Adrenal gland (tissue), 12 donors: ENCODE measurements around the gene PAIP2B. TPM values are rescaled to one million over a fixed set of nuclear protein-coding genes. Genes with fewer than 3 reads are reported as not detected.

Experiments used
- DNase-seq, 7 donors: peaks; one replicate each; pipeline ENCODE4 v3.0.0-alpha.2; 2019 to 2020
- H3K27ac ChIP-seq, 5 donors: fragments of 200-600 bp; sonication (generic) in 4 of 5; 1 replicate in 3 of 5; 2 replicates in 2 of 5; pipeline versions ENCODE4 v1.5.1 to v1.8.0; 2016 to 2020; ENCODE audit warnings: mild to moderate bottlenecking in 1 of 5
- H3K27me3 ChIP-seq: fragments of 200-600 bp; 2 replicates; pipeline ENCODE4 v1.8.0; 2021
- H3K36me3 ChIP-seq, 2 donors: fragments of 200-600 bp; replicated peaks in 1 of 2; 1 replicate in 1 of 2; 2 replicates in 1 of 2; pipeline versions ENCODE4 v1.5.1 to v1.8.0; 2018 to 2022
- H3K4me1 ChIP-seq, 2 donors: fragments of 200-600 bp; replicated peaks in 1 of 2; 1 replicate in 1 of 2; 2 replicates in 1 of 2; pipeline versions ENCODE4 v1.5.1 to v1.8.0; 2018 to 2021
- H3K4me3 ChIP-seq, 4 donors: fragments of 200-600 bp; sonication (generic) in 3 of 4; one replicate each; pipeline ENCODE4 v1.5.1; 2016 to 2018
- H3K9me3 ChIP-seq, 3 donors: fragments of 200-600 bp; sonication (generic) in 1 of 3; replicated peaks in 1 of 3; 1 replicate in 2 of 3; 2 replicates in 1 of 3; pipeline versions ENCODE4 v1.5.1 to v1.8.0; 2016 to 2021
- CTCF ChIP-seq, 6 experiments: fragments of 450-650 bp in 4 of 6; fragments of 200-600 bp in 2 of 6; sonication (generic) in 1 of 6; IDR thresholded peaks; 1 replicate in 5 of 6; 2 replicates in 1 of 6; pipeline versions ENCODE4 v1.5.1 to v1.8.0; 2016 to 2021; ENCODE audit warnings: antibody characterized with exemption in 6 of 6, mild to moderate bottlenecking in 2 of 6, moderate library complexity in 1 of 6
- POLR2A ChIP-seq, 2 donors: fragments of 450-650 bp; IDR thresholded peaks; one replicate each; pipeline ENCODE4 v1.6.1; 2017; ENCODE audit warnings: antibody characterized with exemption in 2 of 2, mild to moderate bottlenecking in 2 of 2, moderate library complexity in 1 of 2
- WGBS, 4 donors: extraction: QIAGEN DNeasy Blood & Tissue Kit in 2 of 4; methylation state at CpG; one replicate each; pipeline versions ENCODE4 v1.1.5 to v1.1.7; 2013 to 2017; 5-methylcytosine and 5-hydroxymethylcytosine counted together
- intact Hi-C, 2 donors: fragments of 100-400 bp; cut with DNase I; formaldehyde crosslinking; loops; one replicate each; pipeline versions ENCODE4 v1.14.1 to v1.15.0; 2022 to 2023
- polyA plus RNA-seq, 3 donors: library from polyadenylated mRNA; stranded (reverse); fragments of 200-250 nt in 2 of 3; fragments of 350-450 nt in 1 of 3; fragmentation: Illumina TruSeq in 1 of 3; extraction: RNeasy Lipid Tissue Mini Kit (QIAGEN cat#74804) in 1 of 3; gene quantifications; one replicate each; pipeline ENCODE4 v1.2.3, GENCODE V29; 2013 to 2014
- small RNA-seq, 2 donors: library from RNA; depleted of rRNA; stranded (forward); fragments of <200 nt; gene quantifications; one replicate each; pipeline ENCODE3, GENCODE V24; 2016
- total RNA-seq, 9 donors: library from RNA; depleted of rRNA in 4 of 9; stranded (reverse); fragments of >200 nt in 4 of 9; fragments of 120-200 nt in 1 of 9; fragmentation: NEBNext Ultra II Directional in 1 of 9; extraction: Animal tissue kit (Norgen Biotek cat#: 25700) in 1 of 9; gene quantifications; one replicate each; pipeline versions ENCODE4 v1.1.0 to v1.2.4, GENCODE V29; 2013 to 2023
- donor health status: healthy with polysubstance abuse.
- donor health status: Bipolar disorder and iron deficiency.
- donor health status: DM: yes; HTN: yes; CAD: no.
- donor health status: DM: no; HTN: no; CAD: no.
- donor health status: DM: no; HTN: no; CAD: no.
- donor health status: DM: yes; HTN: yes; CAD: no.

PAIP2B gene
- total and polyA plus RNA-seq, 12 donors, result 0.54 to 5.9 (median 1.7) TPM

GRCh38 chr2:71148506-71149063, 78.3 kb downstream of the PAIP2B start:
- Histone ChIP-seq H3K9me3 (no peaks in the 10 kb centered on the region), H3K27me3 (no peaks in the 10 kb centered on the region), H3K27ac (no peak overlapping the region), H3K36me3 (peaks cover 0 to 68% of the 10 kb centered on the region in 2 donors), H3K4me3 (no peak overlapping the region), H3K4me1 (no peaks in the 10 kb centered on the region)
- WGBS, 4 donors, result 61 to 96% (median 90%) methylated on average over 2 of the region's 2 CpGs
- TF ChIP-seq POLR2A (IDR thresholded peaks at IDR 0.05) (no peak), CTCF (IDR thresholded peaks at IDR 0.05) (no peak)
- intact Hi-C loops, result no loop called here
- no peak for DNase-seq

- Histone ChIP-seq H3K4me1 (no peaks in the 10 kb centered on the region), H3K9me3 (no peaks in the 10 kb centered on the region), H3K4me3 (no peak overlapping the region), H3K27me3 (no peaks in the 10 kb centered on the region), H3K27ac (no peak overlapping the region), H3K36me3 (peaks cover 0 to 100% of the 10 kb centered on the region in 2 donors)
- no peak for TF ChIP-seq POLR2A (IDR thresholded peaks at IDR 0.05)
- TF ChIP-seq CTCF (IDR thresholded peaks at IDR 0.05), result no peak
- intact Hi-C loops, result no loop called here
- 88 to 93% (median 92%) methylated on average over 3 of the region's 3 CpGs for WGBS, 4 donors
- DNase-seq, result no peak
Observed at GRCh38 chr2:71143782-71144181, 83.1 kb downstream of the PAIP2B start.

GRCh38 chr2:71136174-71136573, 90.7 kb downstream of the PAIP2B start:
- DNase-seq, result no peak
- WGBS, 4 donors, result 56 to 81% (median 76%) methylated on average over 3 of the region's 3 CpGs
- Histone ChIP-seq H3K9me3 (no peaks in the 10 kb centered on the region), H3K4me3 (no peak overlapping the region), H3K4me1 (peaks cover 6 to 20% of the 10 kb centered on the region in 2 donors), H3K27me3 (no peaks in the 10 kb centered on the region), H3K36me3 (peaks cover 4 to 73% of the 10 kb centered on the region in 2 donors), H3K27ac (no peak overlapping the region)
- intact Hi-C loops, result no loop called here
- TF ChIP-seq POLR2A (IDR thresholded peaks at IDR 0.05), result no peak
- TF ChIP-seq CTCF (IDR thresholded peaks at IDR 0.05), result no peak

GRCh38 chr2:71133603-71134002, 93.3 kb downstream of the PAIP2B start:
- H3K36me3 ChIP-seq, result peaks cover 4 to 47% of the 10 kb centered on the region in 2 donors
- no peaks in the 10 kb centered on the region for H3K27me3 ChIP-seq
- TF ChIP-seq POLR2A (IDR thresholded peaks at IDR 0.05), result no peak
- TF ChIP-seq CTCF (IDR thresholded peaks at IDR 0.05), result no peak
- intact Hi-C loops, result no loop called here
- H3K4me1 ChIP-seq, result peaks cover 6 to 28% of the 10 kb centered on the region in 2 donors
- no peaks in the 10 kb centered on the region for H3K9me3 ChIP-seq
- DNase-seq, result no peak
- no peak overlapping the region for H3K4me3 ChIP-seq
- H3K27ac ChIP-seq, result no peak overlapping the region

Small RNA genes lying within 50 kb of the gene (small RNA-seq; reads per million reads assigned to genes)
- 0 reads per million in 2 donors for gene AC007881.1

Other genes starting within 250 kb of the PAIP2B start
- 1 to 10 TPM in 7 of 9 donors, under 1 TPM in 1, not detected in 1; 0.61 to 3.7 (median 2.1) TPM for gene ANKRD53, start 248.5 kb downstream of the PAIP2B start, total RNA-seq
- gene ANKRD53, start 248.5 kb downstream of the PAIP2B start, polyA plus RNA-seq, result 1 to 10 TPM; 1.5 to 5.1 (median 4.3) TPM
- gene TEX261, start 232.2 kb downstream of the PAIP2B start, total RNA-seq, result 10 to 100 TPM; 20.0 to 96.6 (median 58.6) TPM
- 10 to 100 TPM; 17.9 to 95.2 (median 23.3) TPM for gene TEX261, start 232.2 kb downstream of the PAIP2B start, polyA plus RNA-seq
- gene NAGK, start 158.5 kb downstream of the PAIP2B start, total RNA-seq, result 100 to 1,000 TPM in 3 of 9 donors, 10 to 100 TPM in 6; 56.8 to 144 (median 83.3) TPM
- gene NAGK, start 158.5 kb downstream of the PAIP2B start, polyA plus RNA-seq, result 100 to 1,000 TPM in 2 of 3 donors, 10 to 100 TPM in 1; 71.7 to 262 (median 203) TPM
- gene MCEE, start 96.9 kb downstream of the PAIP2B start, total RNA-seq, result 10 to 100 TPM; 20.1 to 44.8 (median 32.6) TPM
- 10 to 100 TPM; 24.7 to 50.7 (median 26.8) TPM for gene MCEE, start 96.9 kb downstream of the PAIP2B start, polyA plus RNA-seq
- gene MPHOSPH10, start 96.5 kb downstream of the PAIP2B start, total RNA-seq, result 10 to 100 TPM in 8 of 9 donors, 1 to 10 TPM in 1; 9.4 to 36.8 (median 22.2) TPM
- gene MPHOSPH10, start 96.5 kb downstream of the PAIP2B start, polyA plus RNA-seq, result 10 to 100 TPM; 29.0 to 62.1 (median 44.9) TPM
- 100 to 1,000 TPM in 6 of 9 donors, 10 to 100 TPM in 3; 60.1 to 216 (median 111) TPM for gene ZNF638, start 104.7 kb upstream of the PAIP2B start, total RNA-seq
- 100 to 1,000 TPM in 2 of 3 donors, 10 to 100 TPM in 1; 80.8 to 525 (median 213) TPM for gene ZNF638, start 104.7 kb upstream of the PAIP2B start, polyA plus RNA-seq
- 10 to 100 TPM in 7 of 9 donors, 1 to 10 TPM in 2; 3.2 to 22.4 (median 19.4) TPM for gene DYSF, start 226.5 kb upstream of the PAIP2B start, total RNA-seq
- gene DYSF, start 226.5 kb upstream of the PAIP2B start, polyA plus RNA-seq, result 10 to 100 TPM in 1 of 3 donors, 1 to 10 TPM in 2; 5.7 to 15.9 (median 6.5) TPM